BE2C (cell line): ENCODE measurements around the gene LRRC14B.

Experiments
- DNase-seq: peaks from one replicate; pipeline ENCODE4 v3.0.0-alpha.2; 2020
- H3K27me3 ChIP-seq: fragments of 250-450 bp; sonication (Bioruptor Pico); 2 replicates; pipeline ENCODE4 v1.5.1; 2020; ENCODE audit warnings: mild to moderate bottlenecking
- H3K36me3 ChIP-seq: fragments of 250-450 bp; sonication (Bioruptor Pico); 2 replicates; pipeline ENCODE4 v1.5.1; 2020; ENCODE audit warnings: mild to moderate bottlenecking
- H3K4me1 ChIP-seq: fragments of 250-450 bp; sonication (Bioruptor Pico); 2 replicates; pipeline ENCODE4 v1.5.1; 2020
- H3K4me3 ChIP-seq: 2 replicates; pipeline ENCODE4 v1.5.1; 2011; ENCODE audit warnings: low read depth, low read length
- H3K9me3 ChIP-seq: fragments of 250-450 bp; sonication (Bioruptor Pico); 2 replicates; pipeline ENCODE4 v1.5.1; 2020
- TF ChIP-seq, protein P1 (sequence below): IDR thresholded peaks from 2 replicates; pipeline ENCODE4 v1.5.1; 2012; ENCODE audit warnings: mild to moderate bottlenecking, low read depth, low read length

LRRC14B gene

DNA sequence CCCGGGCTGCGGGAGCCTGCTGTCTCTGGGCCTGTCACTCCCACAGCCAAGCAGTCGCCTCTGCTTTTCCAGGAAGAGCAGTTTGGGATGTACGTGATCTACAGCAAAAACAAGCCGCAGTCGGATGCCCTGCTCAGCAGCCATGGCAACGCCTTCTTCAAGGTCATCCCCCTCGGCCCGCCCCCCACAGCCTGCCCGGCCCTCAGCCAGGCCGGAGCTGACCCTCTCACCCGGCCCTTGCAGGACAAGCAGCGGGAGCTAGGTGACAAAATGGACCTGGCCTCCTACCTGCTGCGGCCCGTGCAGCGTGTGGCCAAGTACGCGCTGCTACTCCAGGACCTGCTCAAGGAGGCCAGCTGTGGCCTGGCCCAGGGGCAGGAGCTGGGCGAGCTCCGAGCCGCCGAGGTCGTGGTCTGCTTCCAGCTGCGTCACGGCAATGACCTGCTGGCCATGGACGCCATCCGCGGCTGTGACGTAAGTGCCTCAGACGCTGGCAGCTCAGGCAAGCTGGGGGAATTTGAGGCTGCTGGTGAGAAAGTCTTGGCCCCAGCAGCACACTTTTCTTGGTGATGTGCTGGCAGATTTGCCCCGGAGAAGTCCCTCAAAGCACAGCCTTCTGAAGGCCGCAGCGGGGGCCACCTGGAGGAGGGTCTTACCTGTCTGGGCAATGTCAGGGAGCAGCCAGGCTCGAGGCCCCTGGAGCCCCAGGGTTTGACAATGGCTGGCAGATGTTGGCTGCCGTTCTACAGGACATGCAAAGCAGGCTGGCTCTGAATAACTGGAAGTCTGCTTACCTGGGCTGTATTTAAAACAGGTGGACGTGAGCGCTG lies 20.1 kb upstream of the LRRC14B start:
- peaks cover 16% of the 10 kb centered on the region for H3K27me3 ChIP-seq
- TF ChIP-seq, protein P1, sequence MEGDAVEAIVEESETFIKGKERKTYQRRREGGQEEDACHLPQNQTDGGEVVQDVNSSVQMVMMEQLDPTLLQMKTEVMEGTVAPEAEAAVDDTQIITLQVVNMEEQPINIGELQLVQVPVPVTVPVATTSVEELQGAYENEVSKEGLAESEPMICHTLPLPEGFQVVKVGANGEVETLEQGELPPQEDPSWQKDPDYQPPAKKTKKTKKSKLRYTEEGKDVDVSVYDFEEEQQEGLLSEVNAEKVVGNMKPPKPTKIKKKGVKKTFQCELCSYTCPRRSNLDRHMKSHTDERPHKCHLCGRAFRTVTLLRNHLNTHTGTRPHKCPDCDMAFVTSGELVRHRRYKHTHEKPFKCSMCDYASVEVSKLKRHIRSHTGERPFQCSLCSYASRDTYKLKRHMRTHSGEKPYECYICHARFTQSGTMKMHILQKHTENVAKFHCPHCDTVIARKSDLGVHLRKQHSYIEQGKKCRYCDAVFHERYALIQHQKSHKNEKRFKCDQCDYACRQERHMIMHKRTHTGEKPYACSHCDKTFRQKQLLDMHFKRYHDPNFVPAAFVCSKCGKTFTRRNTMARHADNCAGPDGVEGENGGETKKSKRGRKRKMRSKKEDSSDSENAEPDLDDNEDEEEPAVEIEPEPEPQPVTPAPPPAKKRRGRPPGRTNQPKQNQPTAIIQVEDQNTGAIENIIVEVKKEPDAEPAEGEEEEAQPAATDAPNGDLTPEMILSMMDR, result no peak
- no peaks in the 10 kb centered on the region for H3K4me1 ChIP-seq
- no peaks in the 10 kb centered on the region for H3K9me3 ChIP-seq
- peak; percentile 6 for DNase-seq
- H3K36me3 ChIP-seq, result no peaks in the 10 kb centered on the region
- no peak overlapping the region for H3K4me3 ChIP-seq

- TF ChIP-seq, protein P1, result no peak
- no peak overlapping the region for H3K4me3 ChIP-seq
- DNase-seq, result peak; percentile 4
- no peaks in the 10 kb centered on the region for H3K4me1 ChIP-seq
- H3K9me3 ChIP-seq, result no peaks in the 10 kb centered on the region
- peaks cover 16% of the 10 kb centered on the region for H3K27me3 ChIP-seq
- no peaks in the 10 kb centered on the region for H3K36me3 ChIP-seq
Observed at GRCh38 chr5:171801-172331, 19.4 kb upstream of the LRRC14B start.

DNA sequence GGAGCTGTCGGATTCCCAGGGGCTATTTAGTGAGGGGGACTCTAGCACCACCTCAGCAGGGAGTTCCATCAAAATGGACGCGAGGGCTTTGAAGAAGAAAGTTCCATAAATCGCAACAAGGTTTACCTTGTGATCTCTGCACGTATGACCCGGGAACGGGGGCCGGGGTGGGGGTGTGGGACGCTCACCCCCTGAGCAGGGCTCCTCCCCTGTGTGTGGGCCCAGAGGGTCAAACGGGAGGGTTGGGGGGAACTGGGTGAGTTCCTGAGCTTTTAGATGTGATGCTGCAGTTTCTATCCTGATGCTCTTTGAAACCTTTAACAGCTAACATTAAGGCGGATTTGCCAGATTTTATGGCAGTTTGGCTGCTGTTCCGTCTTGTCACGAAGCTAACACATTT lies 18.9 kb upstream of the LRRC14B start:
- H3K4me3 ChIP-seq, result no peak overlapping the region
- peaks cover 16% of the 10 kb centered on the region for H3K27me3 ChIP-seq
- no peak for DNase-seq
- no peaks in the 10 kb centered on the region for H3K4me1 ChIP-seq
- H3K36me3 ChIP-seq, result no peaks in the 10 kb centered on the region
- TF ChIP-seq, protein P1, result no peak
- H3K9me3 ChIP-seq, result no peaks in the 10 kb centered on the region

DNA sequence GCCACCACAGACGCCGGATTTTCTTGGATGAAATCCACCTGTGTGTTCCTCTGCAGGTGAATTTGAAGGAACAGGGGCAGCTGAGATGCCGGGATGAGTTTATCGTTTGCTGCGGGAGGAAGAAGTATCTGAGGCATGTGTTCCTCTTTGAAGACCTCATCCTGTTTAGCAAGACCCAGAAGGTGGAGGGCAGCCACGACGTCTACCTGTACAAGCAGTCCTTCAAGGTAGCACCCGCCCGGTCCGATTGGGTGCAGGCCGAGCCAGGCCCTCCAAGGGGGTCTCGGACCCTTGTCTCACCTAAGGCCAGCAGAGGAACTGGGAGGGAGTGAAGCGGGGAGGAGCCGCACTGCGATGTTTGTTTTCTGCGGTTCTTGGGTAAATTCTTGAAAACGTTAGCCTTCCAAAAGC lies 18.4 kb upstream of the LRRC14B start:
- Histone ChIP-seq H3K4me1 (no peaks in the 10 kb centered on the region), H3K4me3 (no peak overlapping the region), H3K36me3 (no peaks in the 10 kb centered on the region), H3K9me3 (no peaks in the 10 kb centered on the region), H3K27me3 (peaks cover 16% of the 10 kb centered on the region)
- TF ChIP-seq, protein P1, result no peak
- DNase-seq, result no peak

GRCh38 chr5:173392-174290 lies 17.7 kb upstream of the LRRC14B start:
- TF ChIP-seq, protein P1, result no peak
- H3K27me3 ChIP-seq, result peaks cover 16% of the 10 kb centered on the region

More at GRCh38 chr5:173392-174290, 17.7 kb upstream of the LRRC14B start:
- no peak overlapping the region for H3K4me3 ChIP-seq
- peak; percentile 2 for DNase-seq
- no peaks in the 10 kb centered on the region for H3K36me3 ChIP-seq
- H3K4me1 ChIP-seq, result no peaks in the 10 kb centered on the region
- H3K9me3 ChIP-seq, result no peaks in the 10 kb centered on the region
